OCI-M1 (cell line): ENCODE results near the gene ALOX15B.

Experiments used
- DNase-seq: peaks from one replicate; lab custom pipeline; 2025; lab: John Stamatoyannopoulos, UW

ALOX15B gene

DNA sequence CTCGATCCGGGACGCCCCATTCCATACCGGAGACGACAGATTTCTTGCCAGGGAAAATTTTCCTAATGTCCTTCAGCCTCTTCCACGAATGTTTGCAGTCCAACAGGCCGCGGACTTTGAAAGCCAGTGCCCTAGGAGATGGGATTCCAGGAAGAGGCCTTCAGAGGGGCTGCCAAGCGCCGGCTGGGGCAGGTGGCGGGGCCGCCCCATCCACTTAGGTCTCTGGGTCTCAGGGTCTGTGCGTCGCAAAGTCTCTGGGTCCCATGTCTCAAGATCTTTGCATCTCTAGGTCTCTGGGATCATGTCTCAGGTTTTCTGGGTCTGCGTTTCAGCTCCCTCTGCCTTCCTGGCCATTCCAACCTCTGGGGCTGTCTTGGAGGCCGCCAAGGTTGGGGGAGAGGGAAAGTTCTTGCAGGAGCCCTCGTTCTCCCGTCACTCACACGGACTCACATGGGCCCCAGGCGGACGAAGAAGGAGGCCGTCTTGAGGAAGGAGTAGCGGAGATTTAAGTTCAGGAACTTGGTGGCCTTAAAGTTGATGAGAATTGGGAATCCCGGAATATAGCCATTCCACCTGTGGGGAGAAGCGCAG is 41.4 kb downstream of the ALOX15B start:
- no peak for DNase-seq

GRCh38 chr17:8080799-8081219 is 42.0 kb downstream of the ALOX15B start:
- DNase-seq = no peak

GRCh38 chr17:8081876-8082275 is 43.0 kb downstream of the ALOX15B start:
- DNase-seq = no peak

GRCh38 chr17:8082292-8082691 is 43.4 kb downstream of the ALOX15B start:
- DNase-seq = no peak

- no peak for DNase-seq
Measured at GRCh38 chr17:8084250-8084649, 45.4 kb downstream of the ALOX15B start.

DNA sequence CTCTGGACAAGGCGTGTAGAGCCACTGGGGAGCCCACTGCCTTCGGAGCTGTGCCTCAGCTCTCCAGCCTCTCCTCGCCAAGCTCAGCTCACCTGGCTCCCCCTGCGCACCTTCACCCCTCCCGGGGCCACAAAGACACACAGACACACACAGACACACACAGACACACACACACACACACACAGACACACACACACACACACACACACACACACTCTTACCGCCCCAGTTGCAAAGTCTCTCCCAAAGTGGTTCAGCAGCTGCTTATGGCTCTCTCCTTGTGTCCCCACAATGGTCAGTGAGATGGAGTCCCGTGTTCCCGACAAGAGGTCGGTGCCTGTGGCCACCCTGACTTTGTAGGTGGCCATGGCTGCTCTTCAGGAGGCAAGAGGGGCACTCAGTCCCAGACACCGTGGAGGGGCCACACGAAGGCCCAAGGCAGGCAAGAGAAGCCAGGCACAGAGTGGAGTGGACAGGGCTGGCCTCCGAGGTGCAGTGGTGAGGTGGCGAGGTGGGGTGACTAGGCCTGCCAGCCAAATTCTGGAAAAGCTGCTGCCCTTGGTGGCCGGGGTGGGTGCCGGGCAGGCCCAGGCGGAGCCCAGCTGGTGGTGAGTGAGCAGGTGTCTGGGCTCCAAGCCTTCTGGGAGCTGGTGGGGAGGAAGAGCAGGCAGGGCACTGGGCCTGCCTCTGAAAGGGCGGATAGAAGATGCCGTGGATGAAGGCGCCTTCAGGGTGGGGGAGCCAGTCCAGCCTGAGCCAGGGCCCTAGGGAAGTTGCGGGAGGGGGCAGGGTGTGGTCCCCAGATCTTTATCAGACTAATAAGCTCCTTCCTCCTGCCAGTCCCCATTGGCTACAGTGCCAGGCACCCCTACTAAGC is 48.5 kb downstream of the ALOX15B start, which contains the start of gene ALOX12B:
Gene ALOX12B (minus strand): TSS at position 642 of the 877 bp plus-strand sequence. CDS start 274 bp downstream, at position 368.
- no peak for DNase-seq

DNA sequence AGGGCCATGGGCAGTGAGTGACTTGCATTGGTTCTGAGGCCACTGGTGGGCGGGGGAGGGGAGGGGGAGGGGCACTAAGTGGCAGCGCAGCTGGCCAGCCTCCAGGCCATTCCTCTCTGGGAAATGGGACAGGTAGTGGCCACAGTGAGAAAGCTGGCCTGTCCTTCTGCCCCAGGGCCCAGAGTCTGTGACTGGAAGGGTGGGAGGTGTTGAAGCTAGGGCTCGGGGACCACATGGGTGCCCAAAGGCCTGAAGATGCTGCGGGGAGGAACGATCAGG is 49.0 kb downstream of the ALOX15B start:
- DNase-seq = no peak

GRCh38 chr17:8089728-8090127 is 50.9 kb downstream of the ALOX15B start:
- DNase-seq = no peak

- DNase-seq = no peak
Measured at GRCh38 chr17:8091033-8091687, 52.3 kb downstream of the ALOX15B start.

DNA sequence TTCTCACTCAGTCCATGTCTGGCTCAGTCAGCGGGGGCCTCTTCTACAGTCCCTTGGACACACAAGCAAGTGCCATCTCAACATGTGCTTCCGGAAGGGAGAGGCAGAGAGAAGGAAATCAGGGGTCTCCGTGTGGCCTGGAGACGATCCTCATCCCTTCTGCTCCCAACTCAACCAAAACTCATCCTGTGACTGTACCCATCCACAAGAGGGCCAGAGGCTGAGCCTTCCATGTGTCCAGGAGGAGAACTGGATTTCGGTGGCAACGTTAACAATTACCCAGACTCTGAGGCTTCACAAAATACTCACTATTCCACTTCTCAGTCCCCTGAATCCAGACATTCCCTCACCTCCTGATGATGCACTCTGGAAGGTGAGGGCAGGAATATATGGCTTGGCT is 56.5 kb downstream of the ALOX15B start:
- no peak for DNase-seq

DNA sequence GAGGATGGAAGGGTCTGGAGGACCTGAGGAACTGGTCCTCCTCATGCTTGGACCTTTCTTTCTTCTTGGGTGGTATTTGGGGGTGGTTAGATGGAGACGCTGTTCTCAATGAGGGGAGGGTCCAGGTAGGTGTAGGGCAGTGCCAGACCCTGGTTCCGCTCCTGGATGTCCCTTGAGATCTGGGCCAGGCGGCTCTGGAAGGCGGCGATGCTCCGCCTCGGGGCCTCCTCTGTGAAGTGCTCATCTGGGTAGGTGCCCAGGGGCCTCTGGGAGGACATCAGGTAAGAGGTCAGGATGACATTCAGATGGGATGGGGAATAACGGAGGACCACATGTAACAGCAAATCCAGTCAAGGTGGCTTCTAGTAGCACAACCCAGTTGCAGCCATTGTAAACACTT is 57.7 kb downstream of the ALOX15B start:
- no peak for DNase-seq
